GM19351 (cell line): ENCODE data around the gene IDH2.

Experiments
- ATAC-seq: cut with Tn5 transposase; IDR thresholded peaks from one replicate; pipeline ENCODE4 v1.9.1; 2021; ENCODE audit warnings: mild to moderate bottlenecking, moderate library complexity; ENCODE audit not compliant: unreplicated experiment

The IDH2 gene

DNA sequence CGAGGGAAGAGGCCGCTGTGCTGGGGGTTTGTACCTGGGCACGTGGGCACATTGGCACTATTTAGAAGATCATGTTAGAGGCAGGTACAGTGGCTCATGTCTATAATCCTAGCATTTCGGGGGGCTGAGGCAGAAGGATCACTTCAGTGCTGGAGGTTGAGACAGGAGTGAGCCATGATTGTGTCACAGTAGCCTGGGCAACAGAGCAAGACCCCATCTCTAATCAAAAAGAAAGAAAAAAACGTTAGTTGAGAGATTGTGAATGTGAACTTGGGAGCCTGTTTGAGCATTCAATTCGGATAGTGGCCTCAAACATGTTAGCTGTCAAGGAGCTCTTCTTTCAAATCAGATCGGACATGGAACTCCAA, 36.6 kb downstream of the IDH2 start:
- no peak for ATAC-seq

DNA sequence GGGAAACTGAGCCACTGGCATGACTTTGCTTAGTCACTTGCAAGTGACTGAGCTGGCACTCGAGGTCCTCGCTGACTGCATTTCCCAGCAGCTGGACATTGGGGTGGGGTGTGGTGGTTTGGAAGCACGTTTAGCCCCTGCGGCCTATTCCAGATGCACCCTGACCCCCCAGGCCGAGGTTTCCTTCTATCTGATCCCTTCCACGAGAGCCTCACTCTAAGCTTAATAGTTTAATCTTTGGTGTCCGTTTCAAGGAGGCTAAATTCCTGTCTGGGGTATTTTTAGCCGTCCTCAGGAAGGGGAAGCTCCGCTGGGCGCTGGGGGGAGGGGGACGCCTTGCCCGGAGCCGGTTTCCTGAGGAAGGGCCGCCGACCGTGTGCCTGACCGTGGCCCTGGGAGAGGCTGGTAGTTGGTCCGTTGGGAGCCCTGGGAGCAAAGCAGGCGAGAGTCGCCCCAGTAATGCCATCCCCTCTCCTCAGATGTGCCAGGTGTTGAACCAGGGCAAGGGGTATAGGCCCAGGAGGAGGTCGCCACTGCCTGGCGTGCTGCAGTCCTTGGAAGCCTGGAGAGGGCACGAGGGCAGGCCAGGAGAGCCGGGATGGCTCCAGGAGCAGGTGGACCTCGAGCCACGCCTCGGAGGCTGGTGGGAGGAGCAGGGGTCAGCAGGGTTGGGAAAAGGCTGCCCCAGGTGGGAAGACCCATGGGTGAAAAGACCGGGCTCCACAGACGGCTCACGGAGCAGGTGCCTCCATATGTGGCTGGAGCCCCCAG, 37.2 kb downstream of the IDH2 start:
- ATAC-seq = no peak

DNA sequence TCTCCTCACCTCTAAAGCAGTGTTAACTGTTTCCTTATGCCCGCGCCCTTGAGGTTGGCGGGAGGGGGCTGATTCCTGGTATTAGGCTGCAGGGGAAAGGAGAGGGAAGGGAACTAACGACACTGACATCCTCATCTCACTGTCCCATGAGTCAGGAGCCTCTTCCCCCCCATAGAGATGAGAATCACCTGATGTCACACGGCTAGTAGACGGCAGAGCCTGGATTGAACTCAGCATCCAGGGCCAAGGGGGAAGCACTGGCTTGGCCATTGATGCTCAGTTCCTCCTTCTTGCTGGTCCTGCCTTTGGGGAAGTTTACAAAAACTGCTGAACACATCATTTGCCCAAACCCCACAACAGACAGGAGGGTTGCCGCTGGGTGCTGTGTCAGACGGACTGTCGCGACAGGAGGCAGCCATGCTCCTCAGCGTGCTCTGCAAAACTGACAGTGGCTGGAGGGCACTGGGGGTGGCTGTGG, 38.5 kb downstream of the IDH2 start:
- no peak for ATAC-seq

DNA sequence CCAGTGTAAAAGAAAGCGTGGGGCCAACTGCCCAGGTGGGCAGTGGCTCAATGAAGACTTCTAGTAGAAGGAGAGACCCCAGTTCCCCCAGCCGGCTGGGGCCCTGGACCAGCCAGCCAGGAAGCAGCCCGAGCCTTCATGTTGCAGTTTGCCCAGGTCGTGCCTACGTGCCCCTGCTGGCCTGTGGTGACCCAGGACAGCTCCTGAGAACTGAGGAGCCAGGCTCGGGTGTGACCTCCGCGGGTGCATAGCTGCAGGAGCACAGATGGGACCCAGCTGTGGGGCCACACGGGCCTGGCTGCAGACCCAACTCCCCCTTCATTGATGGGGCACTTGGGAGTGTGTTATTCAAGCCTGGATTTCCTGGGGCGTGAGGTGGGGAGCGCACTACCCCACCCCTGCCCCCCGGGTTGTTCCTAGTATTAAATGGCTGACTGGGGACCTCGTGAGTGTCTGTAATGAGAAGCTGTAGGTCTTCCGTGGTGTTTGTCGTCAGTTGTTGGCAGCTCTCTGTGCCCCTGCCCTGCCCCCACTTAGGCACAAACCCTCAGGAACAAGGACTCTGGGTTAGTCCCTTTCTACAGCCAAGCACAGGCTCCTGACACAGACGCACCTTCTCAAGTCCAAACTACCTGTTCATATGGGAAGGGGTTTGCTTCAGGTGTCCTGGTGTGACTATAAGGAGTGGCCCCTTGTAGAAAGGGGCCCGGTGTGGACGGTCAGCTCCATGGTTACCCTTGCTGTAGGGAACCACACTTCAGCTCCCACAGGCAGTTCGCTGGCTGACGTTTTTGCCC, 39.1 kb downstream of the IDH2 start:
- ATAC-seq = no peak

DNA sequence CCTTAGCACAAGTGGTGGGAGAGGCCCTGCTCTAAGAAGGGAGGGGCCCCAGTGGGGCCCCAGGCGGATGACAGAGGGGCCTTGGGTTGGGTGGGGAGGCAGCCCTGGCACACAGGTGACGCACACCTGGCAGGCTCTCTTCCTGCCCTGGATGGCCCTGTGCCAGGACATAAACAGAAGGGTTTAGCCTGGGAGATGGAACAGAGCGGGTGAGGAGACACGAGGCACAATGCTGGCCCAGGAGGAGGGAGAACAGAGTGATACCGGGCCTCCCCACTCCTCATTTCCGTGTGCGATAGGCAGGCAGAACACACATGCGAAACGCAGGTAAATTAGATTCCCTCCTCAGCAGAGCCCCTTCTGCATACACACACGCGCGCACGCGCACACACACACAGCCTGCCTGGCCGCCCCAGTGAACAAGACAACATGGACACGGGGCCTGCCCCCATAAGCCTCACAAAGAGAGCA, 39.8 kb downstream of the IDH2 start:
- no peak for ATAC-seq

DNA sequence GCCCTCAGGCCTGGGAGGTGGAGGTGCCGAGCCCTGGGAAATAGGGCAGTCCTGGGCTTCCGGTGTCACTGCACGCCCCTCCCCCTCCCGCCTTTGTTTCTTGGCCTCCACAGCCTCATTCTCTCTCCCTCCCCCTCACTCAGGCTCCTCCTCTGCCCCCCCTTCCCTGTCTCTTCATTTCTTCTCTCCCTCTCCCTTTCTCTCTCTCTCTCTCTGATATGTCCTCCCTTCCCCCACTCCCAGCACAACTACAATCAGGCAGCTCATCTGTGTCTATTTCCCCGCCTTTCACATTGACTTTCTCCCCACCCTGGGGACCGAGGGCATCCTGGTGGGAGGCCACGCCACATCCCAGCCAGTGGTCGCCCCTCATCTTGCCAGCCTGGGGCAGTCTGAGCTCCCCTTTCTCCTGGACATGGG, 40.2 kb downstream of the IDH2 start:
- no peak for ATAC-seq

DNA sequence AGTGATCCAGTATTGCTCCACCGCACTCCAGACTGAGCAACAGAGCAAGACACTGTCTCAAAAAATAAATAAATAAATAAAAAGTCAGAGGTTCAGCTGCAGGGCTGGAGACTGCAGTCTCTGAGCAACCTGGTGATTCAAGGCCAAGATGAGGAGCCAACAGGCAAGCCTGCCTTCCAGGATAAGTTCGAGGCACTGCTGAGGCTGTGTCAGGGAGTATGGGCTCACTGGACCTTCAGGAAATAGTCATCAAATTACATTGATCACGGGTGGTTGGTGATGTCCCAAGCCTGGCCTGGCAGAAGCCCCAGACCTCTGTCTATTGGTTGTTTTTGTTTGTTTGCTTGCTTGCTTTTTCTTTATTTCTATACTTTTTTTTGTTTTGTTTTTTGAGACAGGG, 41.5 kb downstream of the IDH2 start:
- no peak for ATAC-seq

DNA sequence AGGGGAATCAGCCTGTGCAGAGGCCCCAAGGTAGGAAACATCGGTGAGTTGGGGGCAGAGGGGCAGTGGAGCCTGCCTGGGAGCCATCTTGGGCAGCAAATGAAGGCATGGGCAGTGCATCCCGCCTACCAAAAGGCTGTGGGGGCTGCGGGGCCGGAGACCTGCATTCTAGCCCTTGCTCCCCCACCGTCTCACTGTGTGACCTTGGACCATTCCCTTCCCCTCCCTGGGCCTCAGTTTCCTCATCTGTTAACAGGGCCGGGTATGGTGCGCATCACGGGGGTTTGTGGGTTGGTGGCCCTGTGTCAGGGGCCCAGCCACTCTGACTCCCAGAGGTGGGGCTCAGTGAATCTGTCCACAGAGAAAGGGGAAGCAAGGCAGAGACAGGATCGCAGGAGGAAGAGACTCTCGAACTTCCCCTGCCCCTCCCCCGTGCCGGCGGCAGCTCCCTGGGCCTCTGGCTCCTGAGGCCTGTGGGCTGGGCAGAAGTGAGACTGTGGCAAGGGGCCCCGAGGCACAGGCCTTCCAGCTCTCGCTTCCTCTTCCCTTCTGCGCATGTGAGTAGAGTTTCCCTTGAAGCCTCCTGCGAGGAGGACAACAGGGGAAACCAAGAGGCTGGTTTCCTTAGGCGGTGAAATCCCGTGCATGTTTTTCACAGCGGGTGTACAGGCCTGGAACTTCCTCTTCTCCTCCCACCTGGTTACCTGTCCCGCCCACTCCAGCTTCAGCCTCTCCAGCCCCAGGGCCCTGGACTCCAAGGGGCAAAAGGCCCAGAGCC, 42.9 kb downstream of the IDH2 start:
- peak; percentile 85 for ATAC-seq

DNA sequence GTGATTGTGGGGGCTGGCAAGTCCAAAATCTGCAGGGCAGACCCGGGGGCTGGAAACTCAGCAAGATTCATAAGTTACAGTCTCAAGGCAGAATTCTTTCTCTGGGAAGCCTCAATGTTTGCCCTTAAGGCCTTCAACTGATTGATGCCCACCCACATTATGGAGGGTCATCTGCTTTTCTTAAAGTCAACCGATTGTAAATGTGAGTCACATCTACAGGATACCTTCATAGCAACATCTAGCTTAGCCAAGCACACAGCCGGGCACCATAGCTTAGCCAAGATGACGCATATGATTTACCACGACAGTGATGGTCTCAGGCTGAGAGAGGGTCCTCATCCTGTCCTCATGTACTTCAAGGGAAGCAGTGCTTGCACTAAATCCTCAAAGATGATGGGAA, 43.5 kb downstream of the IDH2 start:
- no peak for ATAC-seq

DNA sequence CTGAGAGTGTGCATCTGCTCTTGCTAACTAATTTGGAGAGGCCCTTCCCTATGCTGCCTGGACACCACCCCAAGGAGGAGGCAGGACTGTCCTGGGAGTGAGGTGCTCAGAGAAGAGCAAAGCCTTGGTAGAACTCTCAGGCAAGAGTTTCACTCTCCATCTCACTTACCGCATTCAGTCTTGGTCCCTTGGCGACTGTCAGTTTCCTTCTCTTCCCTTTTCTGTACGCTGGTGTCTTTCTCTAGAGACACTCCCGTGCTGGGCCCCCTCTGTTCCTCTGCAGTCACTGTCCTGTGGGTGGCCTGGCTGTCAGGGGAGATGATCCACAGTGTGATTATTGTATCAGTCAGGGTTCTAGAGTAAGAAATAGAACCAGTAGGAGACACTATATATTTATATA, 44.0 kb downstream of the IDH2 start:
- ATAC-seq = peak; percentile 33

DNA sequence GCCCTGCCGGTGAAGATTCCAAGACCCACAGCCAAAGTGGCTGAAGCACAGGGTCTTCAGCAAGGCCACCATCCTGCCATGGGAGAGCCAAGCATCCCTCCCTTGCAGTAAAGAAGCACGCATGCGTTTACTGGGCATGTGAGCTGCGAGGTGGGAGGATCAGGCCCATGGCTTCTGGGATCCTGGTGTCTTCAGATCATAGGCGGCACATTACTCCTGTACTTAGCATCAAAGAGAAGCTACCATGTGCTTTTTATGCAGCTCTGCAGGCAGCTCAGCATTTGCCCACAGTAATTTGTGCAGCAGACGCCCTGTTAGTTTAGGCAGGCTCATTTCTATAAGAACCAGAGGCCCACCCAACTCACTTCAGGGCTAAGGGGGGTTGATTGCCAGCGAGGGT, 45.7 kb downstream of the IDH2 start:
- ATAC-seq = no peak

DNA sequence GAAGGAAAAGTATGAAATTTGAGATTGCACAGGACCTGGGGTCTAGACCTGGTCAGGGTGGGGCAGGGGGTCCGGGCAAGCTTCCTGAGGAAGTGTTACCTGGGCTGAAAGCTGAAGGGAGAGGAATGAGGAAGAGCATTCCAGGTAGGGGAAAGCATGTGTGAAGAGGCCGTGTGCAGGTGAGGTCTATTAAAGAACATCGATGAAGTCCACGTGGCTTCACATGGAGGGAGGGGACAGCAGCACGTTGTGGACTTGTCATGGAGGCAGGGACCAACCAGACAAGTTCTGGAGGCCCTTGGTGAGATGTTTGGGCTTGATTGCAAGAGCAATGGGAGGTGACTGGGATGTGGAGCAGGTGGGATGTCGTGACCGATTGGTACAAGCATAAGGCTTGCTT, 47.1 kb downstream of the IDH2 start:
- no peak for ATAC-seq

DNA sequence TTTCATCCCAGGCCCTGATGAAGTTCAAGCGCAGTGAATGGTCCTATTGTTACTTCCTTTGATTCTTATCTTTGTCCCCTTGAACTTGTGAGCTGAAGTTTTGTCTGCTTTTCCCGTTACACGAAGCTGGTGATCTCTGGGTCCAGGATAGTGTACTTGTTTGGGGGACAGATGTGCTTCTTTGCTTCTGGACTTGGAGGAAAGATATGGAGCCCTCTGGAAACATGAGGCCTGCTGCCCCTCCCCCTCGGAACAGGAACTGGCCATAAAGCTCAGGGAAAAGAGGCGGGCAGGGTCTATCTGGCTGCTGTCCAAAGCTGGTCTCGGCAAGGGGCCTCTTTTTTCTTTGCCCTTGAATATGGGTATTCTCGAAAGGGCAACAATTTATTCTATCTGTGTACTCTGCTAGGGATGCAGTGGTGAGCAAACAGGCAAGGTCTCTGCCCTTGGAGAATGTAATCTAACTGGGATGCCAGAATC, 47.6 kb downstream of the IDH2 start:
- ATAC-seq = no peak

DNA sequence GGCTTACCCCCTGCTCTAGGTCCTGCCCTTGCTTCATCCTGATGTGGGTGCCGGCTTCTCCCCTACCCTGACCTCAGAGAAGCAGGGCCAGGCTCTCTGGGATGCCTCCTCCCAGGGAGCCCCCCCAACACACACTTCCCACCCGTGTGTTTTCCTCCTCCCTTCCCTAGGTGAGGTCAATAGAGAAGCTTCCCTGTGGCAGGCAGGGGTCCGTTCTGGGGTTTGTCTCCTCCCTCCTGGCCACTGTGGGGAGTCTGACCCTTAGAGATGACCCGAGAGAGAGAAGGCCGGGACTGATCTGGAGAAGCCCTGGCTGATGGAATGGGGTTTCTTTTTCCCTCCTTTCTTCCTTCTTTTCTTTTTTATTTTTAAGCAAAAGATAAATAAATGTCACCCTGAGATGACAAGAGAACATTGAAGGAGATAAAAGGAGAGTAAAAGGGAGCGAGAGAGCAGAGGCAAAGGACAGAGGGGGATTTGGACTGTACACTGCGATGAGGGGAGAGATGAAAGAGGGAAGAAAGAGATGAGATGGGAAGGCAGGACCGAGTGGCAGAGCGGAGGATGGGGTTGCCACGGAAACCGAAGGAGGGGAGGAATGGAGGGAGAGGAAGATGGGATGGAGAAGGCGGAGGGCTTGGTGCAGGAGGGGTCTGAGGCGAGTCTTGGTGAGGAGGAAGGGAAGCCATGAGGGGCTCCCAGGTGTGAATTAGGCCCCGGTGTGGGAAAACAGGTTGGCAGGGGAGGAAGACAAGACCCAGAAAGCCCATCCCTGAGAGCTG, 48.4 kb downstream of the IDH2 start:
- ATAC-seq = no peak

DNA sequence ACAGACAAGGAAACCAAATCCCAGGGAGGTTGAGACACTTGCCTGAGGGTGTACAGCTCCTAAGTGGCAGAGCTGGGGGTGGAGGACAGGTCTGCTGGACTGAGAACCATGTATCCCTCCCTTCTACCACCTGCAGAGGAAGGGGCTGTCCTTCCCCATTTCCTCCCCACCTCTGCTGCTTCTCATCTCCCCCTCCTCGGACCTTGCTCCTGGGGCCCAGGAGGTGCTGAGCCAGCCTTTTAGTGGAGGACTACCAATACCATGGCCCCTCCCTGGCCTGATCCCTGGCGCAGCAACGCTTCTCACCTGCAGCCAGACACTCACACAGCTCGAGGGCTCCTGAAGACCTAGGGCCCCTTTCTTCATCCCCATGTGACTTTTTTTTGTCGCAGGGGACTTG, 50.4 kb downstream of the IDH2 start:
- ATAC-seq = no peak

DNA sequence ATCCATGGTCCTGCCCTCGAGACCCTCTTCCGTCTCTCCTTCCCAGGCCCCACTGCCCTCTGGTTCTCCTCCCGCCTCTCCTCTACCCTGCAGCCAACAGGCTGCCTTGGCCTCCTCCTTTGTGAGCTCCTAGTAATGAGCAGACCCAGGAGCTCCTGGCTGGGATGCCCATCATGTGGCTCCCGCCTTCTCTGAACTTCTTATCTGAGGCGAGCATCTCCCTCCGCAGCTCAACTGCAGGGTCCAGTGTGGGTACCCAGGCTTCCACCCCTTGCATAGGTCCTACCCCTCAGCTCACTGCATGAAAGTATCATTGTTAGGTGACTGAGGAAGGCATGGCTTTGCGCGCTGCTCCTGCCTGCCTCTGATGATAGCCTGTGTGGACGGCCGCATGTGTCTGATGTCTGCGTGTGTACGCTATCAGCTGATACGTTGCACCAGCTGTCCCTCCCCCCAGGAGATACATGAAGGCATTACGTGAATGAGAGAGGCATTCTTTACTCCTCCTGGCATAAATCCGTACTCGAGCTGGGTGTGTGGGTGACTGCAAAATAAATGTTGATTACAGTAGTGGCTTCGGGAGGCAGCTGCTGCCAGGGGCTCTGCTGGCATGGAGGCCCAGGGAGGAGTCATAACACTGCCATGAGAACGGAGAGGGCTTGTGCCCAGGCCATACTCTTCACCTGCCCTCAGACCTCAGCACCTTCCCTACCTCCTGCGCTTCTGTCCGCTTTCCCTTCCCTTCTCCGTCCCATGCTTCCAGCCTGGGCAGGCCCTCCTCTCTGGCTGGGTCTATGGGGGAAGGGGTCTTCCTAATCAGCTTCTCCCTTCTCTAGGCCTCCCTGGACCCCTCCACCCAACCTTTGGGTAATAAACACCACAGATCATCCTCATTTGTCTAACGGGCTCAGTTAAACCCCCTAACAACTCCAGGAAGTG, 52.3 kb downstream of the IDH2 start:
- ATAC-seq = no peak

DNA sequence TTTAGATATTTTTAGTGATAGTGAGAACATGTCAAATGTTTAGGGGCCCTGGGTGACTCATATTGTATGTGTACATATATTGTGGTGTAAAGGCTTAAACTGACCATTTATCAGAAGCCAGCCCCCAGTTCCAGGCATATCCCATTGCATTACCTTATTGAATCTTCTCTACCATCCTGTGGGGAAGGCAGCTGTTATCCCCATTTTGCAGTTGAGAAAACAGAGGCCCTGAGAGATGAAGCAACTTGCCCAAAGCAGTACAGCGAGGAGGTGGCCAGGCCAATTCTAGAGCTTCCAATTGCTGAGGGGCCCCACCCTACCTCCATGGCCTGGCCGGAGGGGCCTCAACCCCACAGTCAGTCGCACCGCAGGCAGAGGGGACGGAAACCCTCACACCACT, 53.2 kb downstream of the IDH2 start:
- no peak for ATAC-seq

DNA sequence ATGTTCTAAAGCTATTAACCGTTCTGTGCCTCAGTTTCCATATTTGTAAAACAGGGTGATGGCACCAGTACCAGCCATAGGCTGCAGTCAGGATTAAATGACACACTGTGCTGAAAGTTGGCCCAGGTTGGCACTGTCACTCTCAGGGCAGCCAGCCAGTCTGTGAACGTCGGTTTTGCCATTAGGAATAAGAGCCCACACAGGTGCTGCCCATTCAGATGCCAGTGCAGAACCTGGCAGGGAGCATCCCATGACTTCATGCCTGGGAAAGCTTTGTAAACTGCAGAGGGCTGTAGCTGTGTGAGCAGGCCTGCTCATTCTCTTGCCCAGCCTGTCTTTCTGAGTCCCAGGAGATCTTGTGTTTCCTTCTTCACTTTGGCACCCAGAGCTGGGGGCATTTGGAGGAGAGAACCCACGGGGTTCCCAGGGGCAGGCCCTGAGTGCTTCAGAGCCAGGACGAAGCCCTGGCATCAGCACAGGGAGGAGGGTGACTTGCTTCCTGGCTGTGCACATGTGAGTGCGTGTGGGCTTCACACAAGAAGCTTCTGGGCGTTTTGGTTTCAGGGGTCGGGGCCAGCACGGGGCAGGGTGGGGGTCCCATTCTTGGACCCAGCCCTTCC, 54.2 kb downstream of the IDH2 start:
- no peak for ATAC-seq

DNA sequence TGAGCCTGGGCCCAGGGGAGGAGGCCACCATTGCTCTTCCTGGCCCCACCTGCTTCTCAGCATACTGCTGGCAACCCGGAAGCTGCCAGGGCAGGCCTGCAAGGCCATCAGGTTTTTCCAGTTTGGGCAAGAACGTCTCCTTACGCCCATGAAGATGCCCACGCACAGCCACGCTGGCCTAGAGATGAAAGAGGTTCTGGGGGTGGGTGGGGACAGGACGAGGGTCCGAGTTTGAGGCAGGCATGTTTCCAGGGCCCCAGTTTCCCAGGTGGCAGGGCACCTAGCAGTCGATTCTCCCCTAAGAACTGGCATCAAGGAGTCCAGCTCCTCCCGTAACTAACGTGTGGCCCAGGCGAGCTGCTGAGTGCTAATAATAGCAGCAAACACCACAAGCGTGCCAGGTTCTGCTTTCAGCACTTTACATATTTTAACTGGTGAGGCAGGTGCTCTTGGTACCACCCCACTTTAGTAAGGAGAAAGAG, 55.3 kb downstream of the IDH2 start:
- no peak for ATAC-seq
